OCI-LY7 (cell line): ENCODE measurements around the gene TBPL2. TPM values are rescaled to one million over a fixed set of nuclear protein-coding genes. Genes with fewer than 3 reads are reported as not detected.

ENCODE experiments used
- Bru-seq: library from RNA; stranded (reverse); fragments of 400-500 nt; gene quantifications from one replicate; lab custom pipeline; 2021; lab: Mats Ljungman, UMichigan
- BruChase-seq, 2 experiments: library from RNA; stranded (reverse); fragments of 400-500 nt; gene quantifications; one replicate each; lab custom pipeline; 2021; lab: Mats Ljungman, UMichigan
- BruUV-seq: library from RNA; stranded (reverse); fragments of 400-500 nt; replicated peaks from 2 replicates; lab custom pipeline; 2021; lab: Mats Ljungman, UMichigan
- CTCF ChIA-PET: fragments of 300-600 bp; sonication (Branson Sonifier 250); formaldehyde crosslinking; loops from one replicate; lab custom pipeline; 2022; ENCODE audit warnings: antibody characterized with exemption; ENCODE audit not compliant: unreplicated experiment; lab: Charles Lee
- POLR2A ChIA-PET: fragments of 300-600 bp; sonication (Branson Sonifier 250); formaldehyde crosslinking; loops from one replicate; lab custom pipeline; 2022; ENCODE audit warnings: antibody characterized with exemption; lab: Charles Lee
- DNase-seq: peaks from one replicate; pipeline ENCODE4 v3.0.0-alpha.2; 2015; ENCODE audit warnings: low spot score
- H2AFZ ChIP-seq: fragments of 200-600 bp; sonication (generic), shearing (Covaris generic); 2 replicates; pipeline ENCODE4 v1.6.1; 2014; ENCODE audit warnings: mild to moderate bottlenecking, antibody characterized with exemption, low read length, moderate library complexity
- H3K27ac ChIP-seq: fragments of 200-600 bp; sonication (generic); 2 replicates; pipeline ENCODE4 v1.5.1; 2014; ENCODE audit warnings: mixed run types, low read depth, mild to moderate bottlenecking, moderate library complexity, low read length, inconsistent platforms; ENCODE audit not compliant: poor library complexity, severe bottlenecking
- H3K36me3 ChIP-seq: fragments of 200-600 bp; sonication (generic); 2 replicates; pipeline ENCODE4 v1.6.1; 2014; ENCODE audit warnings: mild to moderate bottlenecking, antibody characterized with exemption, low read length, moderate library complexity, mixed read lengths; ENCODE audit not compliant: insufficient read depth
- H3K4me1 ChIP-seq: fragments of 200-600 bp; sonication (generic); 2 replicates; pipeline ENCODE4 v1.5.1; 2014; ENCODE audit warnings: mild to moderate bottlenecking, low read length; ENCODE audit not compliant: insufficient read depth, poor library complexity, severe bottlenecking
- H3K4me2 ChIP-seq: fragments of 200-600 bp; sonication (generic); 2 replicates; pipeline ENCODE4 v1.6.1; 2014; ENCODE audit warnings: mild to moderate bottlenecking, low read length
- H3K4me3 ChIP-seq: fragments of 200-600 bp; sonication (generic); 2 replicates; pipeline ENCODE4 v1.5.1; 2014; ENCODE audit warnings: mild to moderate bottlenecking, low read depth, low read length; ENCODE audit not compliant: poor library complexity, severe bottlenecking
- H3K79me2 ChIP-seq: fragments of 200-600 bp; sonication (generic); 2 replicates; pipeline ENCODE4 v1.6.1; 2016; ENCODE audit warnings: low read depth, mild to moderate bottlenecking, low read length, moderate library complexity, mixed read lengths; ENCODE audit not compliant: insufficient read depth
- H3K9me2 ChIP-seq: fragments of 200-600 bp; sonication (generic); 2 replicates; pipeline ENCODE4 v1.6.1; 2016; ENCODE audit warnings: mild to moderate bottlenecking, low read length, mixed read lengths; ENCODE audit not compliant: insufficient read depth
- H3K9me3 ChIP-seq: fragments of 200-600 bp; sonication (generic); 2 replicates; pipeline ENCODE4 v1.6.1; 2014; ENCODE audit warnings: mild to moderate bottlenecking, mixed run types, low read length, mixed read lengths
- H4K20me1 ChIP-seq: fragments of 200-600 bp; sonication (generic); 2 replicates; pipeline ENCODE4 v1.6.1; 2014; ENCODE audit warnings: mild to moderate bottlenecking, antibody characterized with exemption, low read length, moderate library complexity, mixed read lengths; ENCODE audit not compliant: insufficient read depth
- CTCF ChIP-seq: fragments of 200-600 bp; sonication (generic); conservative IDR thresholded peaks from 2 replicates; pipeline ENCODE4 v1.5.1; 2014; ENCODE audit warnings: mild to moderate bottlenecking, antibody characterized with exemption, low read length, moderate library complexity, mixed read lengths
- EZH2phosphoT487 ChIP-seq: fragments of 200-600 bp; sonication (generic); IDR thresholded peaks from 2 replicates; pipeline ENCODE4 v1.6.1; 2018; ENCODE audit warnings: low read depth, borderline replicate concordance, mild to moderate bottlenecking, mixed run types, antibody characterized with exemption, low read length, moderate library complexity, mixed read lengths
- intact Hi-C: fragments of 100-400 bp; cut with micrococcal nuclease; formaldehyde crosslinking; loops from one replicate; pipeline ENCODE4 v1.10.0; 2022; ENCODE audit not compliant: unreplicated experiment
- long read RNA-seq: library from polyadenylated mRNA; stranded (forward); transcript quantifications from one replicate; pipeline ENCODE4 v2.0.0, GENCODE V29; 2022
- total RNA-seq, 2 experiments: library from RNA; depleted of rRNA in 1 of 2; stranded (reverse); fragments of >200 nt in 1 of 2; shearing (Covaris generic) in 1 of 2; gene quantifications; 2 replicates each; pipeline ENCODE4 v1.2.3, GENCODE V29; 2014 to 2022

The TBPL2 gene
- total RNA-seq (2014; rRNA removed; shearing (Covaris generic)) = not detected in 2 replicates
- not detected in 2 replicates for total RNA-seq (2022)
- Bru-seq, nascent RNA = not detected
- BruChase-seq, experiment 1, labeled RNA remaining after a 6-hour chase = not detected
- not detected for BruChase-seq, experiment 2, labeled RNA remaining after a 2-hour chase
- long read RNA-seq = 0 reads

- POLR2A ChIA-PET = interaction anchor here (0.6 to 0.7 kb wide), 2 partner anchors 186 to 236 kb away, joined by 3 read pairs; no protein-coding TSS in a partner anchor
These were observed at the start of gene TBPL2 for GRCh38 chr14:55440385-55440784. TBPL2 (minus strand) TSS chr14:55440616; CDS start chr14:55440449, 167 bp downstream.

GRCh38 chr14:55488204-55488603, 47.8 kb upstream of the TBPL2 start:
- Histone ChIP-seq H3K9me2 (no peaks in the 10 kb centered on the region), H2AFZ (no peak overlapping the region), H3K9me3 (no peaks in the 10 kb centered on the region), H4K20me1 (no peaks in the 10 kb centered on the region), H3K4me2 (no peak overlapping the region), H3K79me2 (no peaks in the 10 kb centered on the region), H3K36me3 (no peaks in the 10 kb centered on the region), H3K4me3 (no peak overlapping the region), H3K4me1 (no peaks in the 10 kb centered on the region), H3K27ac (no peak overlapping the region)
- POLR2A ChIA-PET = no interaction called here
- no TSS peak for BruUV-seq
- CTCF ChIA-PET = no interaction called here
- intact Hi-C loops = no loop called here
- DNase-seq = no peak
- TF ChIP-seq EZH2phosphoT487 = no peak
- TF ChIP-seq CTCF = no peak

More at GRCh38 chr14:55440385-55440784, at the start of gene TBPL2:
- CTCF ChIA-PET = no interaction called here
- Histone ChIP-seq H4K20me1 (no peaks in the 10 kb centered on the region), H3K4me3 (no peak within 1 kb of the TSS), H3K4me1 (no peaks in the 10 kb centered on the region), H3K4me2 (no peak within 1 kb of the TSS), H3K9me3 (no peaks in the 10 kb centered on the region), H2AFZ (no peak within 1 kb of the TSS), H3K79me2 (no peaks in the 10 kb centered on the region), H3K36me3 (no peaks in the 10 kb centered on the region), H3K27ac (no peak within 1 kb of the TSS), H3K9me2 (no peaks in the 10 kb centered on the region)
- intact Hi-C loops = no loop called here
- no peak for DNase-seq
- no peak for TF ChIP-seq CTCF
- no peak for TF ChIP-seq EZH2phosphoT487
- no TSS peak for BruUV-seq

- ChIA-PET CTCF (no interaction called here), POLR2A (interaction anchor here (0.6 to 1.4 kb wide), 3 partner anchors 10 to 89 kb away, joined by 3 to 4 read pairs (median 3); no protein-coding TSS in a partner anchor)
- Histone ChIP-seq H3K4me1 (no peaks in the 10 kb centered on the region), H3K36me3 (no peaks in the 10 kb centered on the region), H3K9me3 (no peaks in the 10 kb centered on the region), H3K9me2 (no peaks in the 10 kb centered on the region), H3K27ac (no peak overlapping the region), H3K79me2 (no peaks in the 10 kb centered on the region), H3K4me3 (no peak overlapping the region), H4K20me1 (no peaks in the 10 kb centered on the region), H3K4me2 (no peak overlapping the region), H2AFZ (no peak overlapping the region)
- intact Hi-C loops = no loop called here
- TF ChIP-seq CTCF (no peak), EZH2phosphoT487 (no peak)
- no TSS peak for BruUV-seq
- no peak for DNase-seq
These were observed 42.7 kb upstream of the TBPL2 start for GRCh38 chr14:55482936-55483605.
